Measurements from ENCODE around the gene FGF18. TPM values are rescaled to one million over a fixed set of nuclear protein-coding genes. Genes with fewer than 3 reads are reported as not detected.

Gene FGF18
- total RNA-seq, 1 experiment from 2014 or later = 2.1 TPM

DNA sequence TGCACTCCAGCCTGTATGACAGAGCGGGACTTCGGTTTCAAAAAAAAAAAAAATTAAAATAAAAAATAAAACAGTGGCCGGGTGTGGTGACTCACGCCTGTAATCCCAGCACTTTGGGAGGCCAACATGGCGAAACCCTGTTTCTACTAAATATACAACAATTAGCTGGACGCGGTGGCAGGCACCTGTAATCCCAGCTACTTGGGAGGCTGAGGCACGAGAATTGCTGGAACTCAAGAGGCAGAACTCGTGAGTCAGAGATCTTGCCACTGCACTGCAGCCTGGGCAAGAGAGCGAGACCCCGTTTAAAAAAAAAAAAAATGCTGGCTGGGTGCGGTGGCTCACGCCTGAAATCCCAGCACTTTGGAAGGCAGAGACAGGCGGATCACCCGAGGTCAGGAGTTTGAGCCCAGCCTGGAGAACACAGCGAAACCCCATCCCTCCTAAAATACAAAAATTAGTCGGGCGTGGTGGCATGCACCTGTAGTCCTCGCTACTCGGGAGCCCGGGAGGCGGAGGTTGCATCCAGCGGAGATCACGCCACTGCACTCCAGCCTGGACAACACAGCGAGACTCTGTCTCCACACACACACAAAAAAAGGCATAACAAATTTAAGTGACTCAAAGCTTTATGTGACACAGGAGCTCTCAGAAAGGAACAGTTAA, 33.3 kb upstream of the FGF18 start:
- Mint-ChIP-seq H3K27me3 (ENCODE audit: insufficient read depth, unreplicated experiment) (no peaks in the 10 kb centered on the region), H3K9me3 (ENCODE audit: unreplicated experiment) (no peaks in the 10 kb centered on the region), H3K36me3 (ENCODE audit: insufficient read depth, unreplicated experiment) (peaks cover 41% of the 10 kb centered on the region), H3K4me1 (ENCODE audit: low read depth, unreplicated experiment) (peaks cover 14% of the 10 kb centered on the region), H3K27ac (ENCODE audit: unreplicated experiment) (no peak overlapping the region), H3K4me3 (ENCODE audit: unreplicated experiment) (peak overlapping the region; percentile 90)
- TF ChIP-seq, protein P1, sequence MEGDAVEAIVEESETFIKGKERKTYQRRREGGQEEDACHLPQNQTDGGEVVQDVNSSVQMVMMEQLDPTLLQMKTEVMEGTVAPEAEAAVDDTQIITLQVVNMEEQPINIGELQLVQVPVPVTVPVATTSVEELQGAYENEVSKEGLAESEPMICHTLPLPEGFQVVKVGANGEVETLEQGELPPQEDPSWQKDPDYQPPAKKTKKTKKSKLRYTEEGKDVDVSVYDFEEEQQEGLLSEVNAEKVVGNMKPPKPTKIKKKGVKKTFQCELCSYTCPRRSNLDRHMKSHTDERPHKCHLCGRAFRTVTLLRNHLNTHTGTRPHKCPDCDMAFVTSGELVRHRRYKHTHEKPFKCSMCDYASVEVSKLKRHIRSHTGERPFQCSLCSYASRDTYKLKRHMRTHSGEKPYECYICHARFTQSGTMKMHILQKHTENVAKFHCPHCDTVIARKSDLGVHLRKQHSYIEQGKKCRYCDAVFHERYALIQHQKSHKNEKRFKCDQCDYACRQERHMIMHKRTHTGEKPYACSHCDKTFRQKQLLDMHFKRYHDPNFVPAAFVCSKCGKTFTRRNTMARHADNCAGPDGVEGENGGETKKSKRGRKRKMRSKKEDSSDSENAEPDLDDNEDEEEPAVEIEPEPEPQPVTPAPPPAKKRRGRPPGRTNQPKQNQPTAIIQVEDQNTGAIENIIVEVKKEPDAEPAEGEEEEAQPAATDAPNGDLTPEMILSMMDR (IDR thresholded peaks at IDR 0.05; ENCODE audit: insufficient read depth in 1 of 2, low read depth in 1 of 2, low read length in 1 of 2, severe bottlenecking in 1 of 2, unreplicated experiment in 1 of 2) = no peak
- Histone ChIP-seq H3K4me3 (ENCODE audit: low read depth, low read length) (peak overlapping the region; percentile 60), H3K9me3 (no peaks in the 10 kb centered on the region), H3K4me1 (peaks cover 16% of the 10 kb centered on the region), H3K27me3 (replicated peaks; ENCODE audit: control insufficient read depth, insufficient read depth, low read length) (no peaks in the 10 kb centered on the region), H3K36me3 (ENCODE audit: control insufficient read depth, insufficient read depth, low read length) (no peaks in the 10 kb centered on the region; the same call in 1 of the 2 replicates)
- DNase-seq = no peak
- BruUV-seq (replicated peaks) = no TSS peak
- CTCF ChIA-PET = interaction anchor here (0.6 kb wide), 1 partner anchor 26 kb away, joined by 3 read pairs; no protein-coding TSS in a partner anchor
- intact Hi-C loops (cut with micrococcal nuclease; ENCODE audit: unreplicated experiment) = no loop called here
- POLR2A ChIA-PET = interaction anchor here (0.5 to 0.6 kb wide), 2 partner anchors 28 to 620 kb away, joined by 3 to 5 read pairs; no protein-coding TSS in a partner anchor

DNA sequence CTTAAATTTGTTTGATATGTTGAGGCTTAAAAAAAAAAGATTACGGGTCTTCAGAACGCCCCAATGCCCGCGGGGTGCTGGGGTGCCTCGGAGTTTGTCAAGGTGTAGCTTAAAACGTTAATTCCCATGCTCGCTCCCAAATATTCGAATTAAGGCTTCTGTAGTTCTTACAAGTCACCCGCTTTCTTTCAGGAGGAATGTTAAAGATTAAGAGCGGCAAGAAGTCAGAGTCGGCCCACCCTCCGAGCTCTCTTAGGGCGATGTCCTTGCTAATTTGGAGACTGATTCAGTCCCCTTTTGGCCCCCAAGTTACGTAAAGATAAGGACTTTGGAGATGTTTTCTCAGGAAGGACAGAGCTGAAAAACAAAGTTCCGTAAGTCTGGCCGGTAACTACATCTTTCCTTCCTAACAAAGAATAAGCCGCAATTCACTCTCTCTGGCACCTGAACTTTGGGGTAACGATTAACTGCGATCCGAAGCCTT, 32.5 kb upstream of the FGF18 start:
- no peaks in the 10 kb centered on the region for H3K27me3 ChIP-seq (replicated peaks; ENCODE audit: control insufficient read depth, insufficient read depth, low read length)
- intact Hi-C loops (cut with micrococcal nuclease; ENCODE audit: unreplicated experiment) = no loop called here
- TF ChIP-seq, protein P1 (IDR thresholded peaks at IDR 0.05; ENCODE audit: insufficient read depth in 1 of 2, low read depth in 1 of 2, low read length in 1 of 2, severe bottlenecking in 1 of 2, unreplicated experiment in 1 of 2) = no peak
- peak overlapping the region; percentile 60 for H3K4me3 ChIP-seq (ENCODE audit: low read depth, low read length)
- no peak for DNase-seq
- H3K27me3 Mint-ChIP-seq (ENCODE audit: insufficient read depth, unreplicated experiment) = no peaks in the 10 kb centered on the region
- POLR2A ChIA-PET = interaction anchor here (0.6 to 0.7 kb wide), 3 partner anchors 46 to 800 kb away, joined by 3 to 4 read pairs (median 3); no protein-coding TSS in a partner anchor
- no peaks in the 10 kb centered on the region; the same call in 1 of the 2 replicates for H3K36me3 ChIP-seq (ENCODE audit: control insufficient read depth, insufficient read depth, low read length)
- H3K4me1 ChIP-seq = peaks cover 24% of the 10 kb centered on the region
- H3K9me3 Mint-ChIP-seq (ENCODE audit: unreplicated experiment) = no peaks in the 10 kb centered on the region
- H3K36me3 Mint-ChIP-seq (ENCODE audit: insufficient read depth, unreplicated experiment) = peaks cover 49% of the 10 kb centered on the region
- peak overlapping the region; percentile 99 for H3K27ac Mint-ChIP-seq (ENCODE audit: unreplicated experiment)
- CTCF ChIA-PET = interaction anchor here (0.6 kb wide), 1 partner anchor 26 kb away, joined by 3 read pairs; no protein-coding TSS in a partner anchor
- peak overlapping the region; percentile 90 for H3K4me3 Mint-ChIP-seq (ENCODE audit: unreplicated experiment)
- TSS peak; percentile 99 for BruUV-seq (replicated peaks)
- H3K9me3 ChIP-seq = no peaks in the 10 kb centered on the region
- peaks cover 18% of the 10 kb centered on the region for H3K4me1 Mint-ChIP-seq (ENCODE audit: low read depth, unreplicated experiment)

DNA sequence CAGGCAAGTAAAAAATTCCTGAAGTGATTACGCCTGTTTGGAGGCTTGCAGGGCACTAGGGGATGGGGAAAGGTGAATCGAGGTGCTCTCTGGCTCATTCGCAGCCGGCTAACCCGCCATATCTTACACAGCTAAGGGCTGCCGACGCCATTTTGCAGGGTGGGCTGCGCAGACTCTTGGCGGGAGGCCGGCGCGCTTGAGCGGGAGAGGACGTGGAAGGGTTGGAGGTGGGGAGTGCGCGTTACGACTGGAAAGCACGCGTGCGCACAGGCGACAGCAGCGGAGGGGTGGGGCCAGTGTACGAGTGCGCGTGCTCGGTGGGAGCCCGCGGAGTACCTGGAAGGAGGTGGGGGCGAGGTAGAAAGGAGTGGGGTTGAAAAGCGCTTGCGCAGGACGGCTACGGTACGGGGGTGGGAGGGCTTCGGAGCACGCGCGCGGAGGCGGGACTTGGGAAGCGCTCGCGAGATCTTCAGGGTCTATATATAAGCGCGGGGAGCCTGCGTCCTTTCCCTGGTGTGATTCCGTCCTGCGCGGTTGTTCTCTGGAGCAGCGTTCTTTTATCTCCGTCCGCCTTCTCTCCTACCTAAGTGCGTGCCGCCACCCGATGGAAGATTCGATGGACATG, 32.0 kb upstream of the FGF18 start, which contains the start of gene NPM1:
TSS of gene NPM1 (plus strand) at position 505 of the 625 bp plus-strand sequence. CDS start at position 605, 100 bp downstream.
- no peaks in the 10 kb centered on the region for H3K27me3 Mint-ChIP-seq (ENCODE audit: insufficient read depth, unreplicated experiment)
- Histone ChIP-seq H3K27me3 (replicated peaks; ENCODE audit: control insufficient read depth, insufficient read depth, low read length) (no peaks in the 10 kb centered on the region), H3K4me1 (peaks cover 24% of the 10 kb centered on the region), H3K36me3 (ENCODE audit: control insufficient read depth, insufficient read depth, low read length) (peaks cover 4% of the 10 kb centered on the region), H3K9me3 (no peaks in the 10 kb centered on the region), H3K4me3 (ENCODE audit: low read depth, low read length) (peak within 1 kb of the TSS; percentile 90)
- peaks cover 20% of the 10 kb centered on the region for H3K4me1 Mint-ChIP-seq (ENCODE audit: low read depth, unreplicated experiment)
- H3K4me3 Mint-ChIP-seq (ENCODE audit: unreplicated experiment) = peak within 1 kb of the TSS; percentile 90
- H3K27ac Mint-ChIP-seq (ENCODE audit: unreplicated experiment) = peak within 1 kb of the TSS; percentile 99
- BruUV-seq (replicated peaks) = no TSS peak
- H3K36me3 Mint-ChIP-seq (ENCODE audit: insufficient read depth, unreplicated experiment) = peaks cover 54% of the 10 kb centered on the region
- CTCF ChIA-PET = no interaction called here
- peak; percentile 98 to 99 for DNase-seq
- H3K9me3 Mint-ChIP-seq (ENCODE audit: unreplicated experiment) = no peaks in the 10 kb centered on the region
- TF ChIP-seq, protein P1 (IDR thresholded peaks at IDR 0.05; ENCODE audit: insufficient read depth in 1 of 2, low read depth in 1 of 2, low read length in 1 of 2, severe bottlenecking in 1 of 2, unreplicated experiment in 1 of 2) = no peak
- POLR2A ChIA-PET = interaction anchor here (0.6 to 0.7 kb wide), 2 partner anchors 47 to 799 kb away, joined by 3 to 4 read pairs; no protein-coding TSS in a partner anchor
- intact Hi-C loops (cut with micrococcal nuclease; ENCODE audit: unreplicated experiment) = no loop called here
